ENCODE measurements around the gene ADA.
A peak's percentile ranks its signal among the peaks of the same experiment; 100 is the strongest.

The ADA gene

DNA sequence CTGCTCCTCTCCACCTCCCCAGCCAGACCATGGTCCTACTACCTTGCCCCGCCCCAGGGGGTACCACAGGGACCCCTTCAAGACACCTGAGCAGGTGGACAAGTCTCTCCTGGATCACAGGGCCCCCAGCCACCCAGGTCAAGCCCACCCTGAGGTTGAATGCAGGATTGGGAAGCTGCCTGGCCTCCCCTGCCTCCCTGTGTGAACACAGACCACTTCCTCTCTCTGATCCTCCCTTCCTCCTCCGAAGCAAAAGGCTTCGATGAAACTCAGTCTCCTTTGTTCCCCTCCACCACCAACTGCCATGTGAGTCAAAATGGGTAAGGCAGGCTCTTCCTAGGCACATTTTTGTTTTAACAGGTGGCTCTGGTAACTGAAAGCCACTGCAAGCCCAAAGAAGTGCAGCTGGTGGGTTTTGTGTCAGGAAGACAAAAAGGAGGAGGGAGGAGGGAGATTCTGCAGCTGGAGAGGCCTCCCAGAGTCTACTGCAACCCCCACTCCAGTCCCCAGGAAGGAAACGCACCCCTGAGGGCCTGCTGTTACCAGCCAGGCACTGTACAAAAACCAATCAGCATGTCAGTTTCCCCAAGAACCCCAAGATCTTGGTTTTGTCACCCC, 5.4 kb downstream of the ADA start:
- H3K4me1 ChIP-seq (ENCODE audit: control insufficient read depth, insufficient read depth, low read length) = peaks cover 22% of the 10 kb centered on the region
- no peaks in the 10 kb centered on the region for H3K36me3 ChIP-seq (ENCODE audit: control insufficient read depth, insufficient read depth, low read length)
- no peaks in the 10 kb centered on the region for H3K9me3 ChIP-seq (ENCODE audit: control insufficient read depth, insufficient read depth, low read length)
- DNase-seq (ENCODE audit: low read depth, low spot score) = no peak
- no peak overlapping the region for H3K27ac ChIP-seq (ENCODE audit: low read length)
- H3K4me3 ChIP-seq (ENCODE audit: low read length) = no peak overlapping the region
- no peaks in the 10 kb centered on the region for H3K27me3 ChIP-seq (ENCODE audit: control insufficient read depth, insufficient read depth, low read length)
- WGBS (ENCODE audit: insufficient coverage, insufficient read length) = no CpG with 5 or more reads among the region's 4 CpGs

DNA sequence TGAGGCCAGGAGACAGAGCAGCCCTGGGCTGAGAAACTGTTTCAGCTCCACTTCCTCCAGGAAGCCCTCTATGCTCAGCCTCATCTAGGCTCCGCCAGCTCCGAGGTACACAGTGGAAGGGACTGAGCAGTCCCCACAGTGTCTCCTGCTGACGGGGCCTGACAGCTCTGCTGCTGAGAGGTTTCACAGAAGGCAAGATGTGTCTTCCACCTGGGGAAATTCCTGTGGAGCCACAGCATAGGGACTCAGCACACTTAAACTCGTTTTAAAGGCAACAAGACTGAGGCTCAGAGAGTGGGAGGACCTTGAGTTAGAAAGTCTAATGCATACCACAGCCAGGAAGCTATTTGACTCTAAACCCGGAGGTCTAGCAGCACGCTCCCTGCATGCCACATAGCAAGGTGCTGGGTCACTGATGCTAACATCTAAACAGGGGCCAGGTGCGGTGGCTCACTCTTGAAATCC, 6.8 kb downstream of the ADA start:
- Histone ChIP-seq H3K27me3 (ENCODE audit: control insufficient read depth, insufficient read depth, low read length) (no peaks in the 10 kb centered on the region), H3K4me1 (ENCODE audit: control insufficient read depth, insufficient read depth, low read length) (peaks cover 19% of the 10 kb centered on the region), H3K9me3 (ENCODE audit: control insufficient read depth, insufficient read depth, low read length) (no peaks in the 10 kb centered on the region), H3K27ac (ENCODE audit: low read length) (no peak overlapping the region), H3K4me3 (ENCODE audit: low read length) (no peak overlapping the region), H3K36me3 (ENCODE audit: control insufficient read depth, insufficient read depth, low read length) (no peaks in the 10 kb centered on the region)
- WGBS (ENCODE audit: insufficient coverage, insufficient read length) = no CpG with 5 or more reads among the region's 7 CpGs
- no peak for DNase-seq (ENCODE audit: low read depth, low spot score)

DNA sequence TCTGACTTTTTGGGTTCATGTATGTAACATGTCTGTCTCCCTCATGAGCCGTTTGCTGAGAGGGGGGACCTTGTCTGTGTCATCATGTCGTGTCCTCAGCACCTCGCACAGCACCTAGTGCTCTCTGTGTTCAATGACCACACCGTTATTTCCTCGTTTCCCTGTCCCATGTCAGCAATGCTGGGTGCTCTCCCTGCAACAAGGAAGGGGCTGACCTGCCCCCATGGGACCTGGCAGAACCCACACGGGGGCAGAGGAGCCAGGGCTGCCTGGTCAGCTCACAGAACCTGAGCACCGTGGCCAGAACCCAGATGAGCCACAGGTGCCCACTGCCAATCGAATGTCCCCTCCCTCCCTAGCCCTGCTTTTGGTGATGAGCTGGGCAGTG, 7.3 kb downstream of the ADA start:
- Histone ChIP-seq H3K36me3 (ENCODE audit: control insufficient read depth, insufficient read depth, low read length) (no peaks in the 10 kb centered on the region), H3K27me3 (ENCODE audit: control insufficient read depth, insufficient read depth, low read length) (no peaks in the 10 kb centered on the region), H3K4me1 (ENCODE audit: control insufficient read depth, insufficient read depth, low read length) (peaks cover 19% of the 10 kb centered on the region), H3K27ac (ENCODE audit: low read length) (no peak overlapping the region), H3K4me3 (ENCODE audit: low read length) (no peak overlapping the region), H3K9me3 (ENCODE audit: control insufficient read depth, insufficient read depth, low read length) (no peaks in the 10 kb centered on the region)
- no peak for DNase-seq (ENCODE audit: low read depth, low spot score)
- no CpG with 5 or more reads among the region's 8 CpGs for WGBS (ENCODE audit: insufficient coverage, insufficient read length)

DNA sequence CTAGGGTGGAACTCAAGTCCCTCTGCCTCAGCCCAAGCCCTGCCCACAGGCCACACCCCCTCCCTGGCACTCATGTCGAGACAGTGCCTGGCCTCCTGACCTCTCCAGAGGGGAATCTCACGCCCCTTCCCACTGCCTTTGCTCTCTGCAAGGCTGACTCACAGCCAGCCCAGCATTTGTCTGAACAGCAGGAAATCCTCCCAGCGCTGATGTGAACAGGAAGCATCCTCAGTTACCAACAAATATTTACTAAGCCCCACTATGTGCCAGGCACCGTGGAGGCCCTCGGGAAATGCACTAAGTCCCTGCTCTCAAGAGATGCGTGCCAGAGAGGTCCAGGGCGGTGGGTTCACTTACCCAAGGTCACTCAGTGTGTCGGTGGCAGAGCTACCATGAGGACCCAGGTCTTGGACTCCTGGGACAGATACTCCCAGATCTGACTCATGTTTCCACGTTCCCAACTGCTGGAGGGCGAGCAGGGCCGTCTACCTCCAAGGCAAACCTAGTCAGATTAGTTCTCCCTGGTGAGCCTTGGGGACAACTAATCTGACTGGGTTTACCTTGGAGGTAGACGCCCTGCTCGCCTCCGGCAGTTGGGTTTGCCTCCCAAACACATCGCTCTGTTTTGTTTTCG, 7.8 kb downstream of the ADA start:
- Histone ChIP-seq H3K4me1 (ENCODE audit: control insufficient read depth, insufficient read depth, low read length) (peaks cover 19% of the 10 kb centered on the region), H3K9me3 (ENCODE audit: control insufficient read depth, insufficient read depth, low read length) (no peaks in the 10 kb centered on the region), H3K4me3 (ENCODE audit: low read length) (no peak overlapping the region), H3K27me3 (ENCODE audit: control insufficient read depth, insufficient read depth, low read length) (no peaks in the 10 kb centered on the region), H3K36me3 (ENCODE audit: control insufficient read depth, insufficient read depth, low read length) (no peaks in the 10 kb centered on the region), H3K27ac (ENCODE audit: low read length) (no peak overlapping the region)
- WGBS (ENCODE audit: insufficient coverage, insufficient read length) = no CpG with 5 or more reads among the region's 16 CpGs
- DNase-seq (ENCODE audit: low read depth, low spot score) = no peak

DNA sequence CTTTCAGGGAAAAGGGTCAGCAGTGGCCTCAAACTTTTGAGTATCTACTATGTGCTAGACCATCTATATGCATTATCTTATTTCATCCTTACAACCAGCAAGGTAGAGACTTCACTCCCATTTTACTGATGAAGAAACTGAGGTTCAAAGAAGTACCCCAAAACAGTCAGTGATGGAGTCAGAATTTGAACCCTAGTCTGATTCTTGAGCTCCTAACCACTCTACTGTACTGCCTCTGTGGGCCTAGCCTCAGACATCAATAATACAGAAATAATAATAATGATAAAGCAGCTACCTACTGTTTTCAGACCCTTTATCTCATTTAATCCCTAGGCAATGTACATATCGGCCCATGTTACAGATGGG, 8.4 kb downstream of the ADA start:
- H3K4me1 ChIP-seq (ENCODE audit: control insufficient read depth, insufficient read depth, low read length) = peaks cover 18% of the 10 kb centered on the region
- DNase-seq (ENCODE audit: low read depth, low spot score) = no peak
- no peak overlapping the region for H3K27ac ChIP-seq (ENCODE audit: low read length)
- no peaks in the 10 kb centered on the region for H3K9me3 ChIP-seq (ENCODE audit: control insufficient read depth, insufficient read depth, low read length)
- no peaks in the 10 kb centered on the region for H3K36me3 ChIP-seq (ENCODE audit: control insufficient read depth, insufficient read depth, low read length)
- no peak overlapping the region for H3K4me3 ChIP-seq (ENCODE audit: low read length)
- H3K27me3 ChIP-seq (ENCODE audit: control insufficient read depth, insufficient read depth, low read length) = no peaks in the 10 kb centered on the region
- WGBS (ENCODE audit: insufficient coverage, insufficient read length) = no CpG with 5 or more reads among the region's 1 CpG

DNA sequence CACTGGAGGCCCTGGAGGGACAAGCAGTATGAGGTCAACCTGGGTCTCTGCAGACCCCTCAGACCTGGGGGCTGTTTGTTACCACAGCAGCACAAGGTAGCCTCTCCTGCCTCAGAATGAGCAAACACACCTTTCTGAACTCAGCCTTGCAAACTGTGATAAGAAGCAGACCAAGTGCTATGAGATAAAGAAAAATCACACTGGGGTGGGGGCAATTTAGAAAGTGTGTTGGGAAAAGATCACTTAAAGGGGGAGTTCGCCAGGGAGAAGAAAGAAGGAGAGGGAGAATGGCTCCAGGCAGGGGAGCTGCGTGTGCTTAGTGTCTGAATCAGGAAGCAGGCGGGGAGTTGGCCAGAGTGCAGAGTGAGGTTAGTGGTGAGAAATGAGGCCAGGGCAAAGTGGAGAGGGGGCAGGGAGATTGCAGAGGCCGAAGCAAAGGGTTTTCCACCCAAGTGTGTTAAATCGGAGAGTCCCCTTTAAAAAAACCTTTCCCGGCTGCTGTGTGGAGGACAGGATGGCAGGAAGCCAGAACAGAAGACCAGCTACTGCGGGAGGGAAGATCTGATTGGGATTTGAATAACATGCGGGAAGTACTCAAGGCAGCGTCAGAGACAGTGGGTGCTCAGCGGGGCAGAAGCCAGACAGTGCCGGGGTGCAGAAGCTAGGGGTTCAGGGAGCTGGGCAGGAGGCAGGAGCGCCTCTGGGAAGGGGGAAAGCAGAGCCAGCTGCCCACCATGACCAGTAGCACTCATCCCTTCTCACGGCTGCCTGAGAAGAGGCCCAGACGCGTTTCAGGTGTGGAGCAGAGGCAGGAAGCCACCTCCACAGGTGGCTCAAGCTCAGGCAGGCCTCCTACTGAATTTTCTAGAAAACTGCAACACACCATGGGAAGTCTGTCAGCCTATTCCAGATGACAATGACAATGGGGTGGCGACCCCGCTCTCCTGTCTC, 9.0 kb downstream of the ADA start:
- H3K27me3 ChIP-seq (ENCODE audit: control insufficient read depth, insufficient read depth, low read length) = no peaks in the 10 kb centered on the region
- WGBS (ENCODE audit: insufficient coverage, insufficient read length) = no CpG with 5 or more reads among the region's 17 CpGs
- no peaks in the 10 kb centered on the region for H3K36me3 ChIP-seq (ENCODE audit: control insufficient read depth, insufficient read depth, low read length)
- H3K4me3 ChIP-seq (ENCODE audit: low read length) = no peak overlapping the region
- peaks cover 13% of the 10 kb centered on the region for H3K4me1 ChIP-seq (ENCODE audit: control insufficient read depth, insufficient read depth, low read length)
- peak overlapping the region; percentile 47 for H3K27ac ChIP-seq (ENCODE audit: low read length)
- DNase-seq (ENCODE audit: low read depth, low spot score) = no peak
- H3K9me3 ChIP-seq (ENCODE audit: control insufficient read depth, insufficient read depth, low read length) = no peaks in the 10 kb centered on the region

DNA sequence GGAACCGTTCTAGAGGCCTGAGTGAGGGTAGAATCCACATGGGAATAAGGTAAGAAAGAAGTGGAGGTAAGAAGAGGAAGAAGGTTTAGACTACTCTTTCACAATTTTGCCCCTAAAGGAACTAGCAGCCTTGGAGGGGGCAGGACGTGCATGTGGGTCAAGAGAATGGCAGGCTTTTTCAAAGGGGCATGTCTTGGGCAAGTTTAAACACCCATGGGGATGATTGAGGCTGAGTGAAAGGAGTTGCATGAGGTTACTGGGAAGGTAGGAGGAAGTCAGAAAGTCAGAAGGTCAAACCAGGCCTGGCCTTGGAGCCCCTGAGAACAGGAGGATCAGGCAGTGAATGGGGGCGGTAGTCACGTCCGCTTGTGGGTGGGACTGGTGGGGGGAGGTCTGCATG, 10.2 kb downstream of the ADA start:
- Histone ChIP-seq H3K27ac (ENCODE audit: low read length) (no peak overlapping the region), H3K27me3 (ENCODE audit: control insufficient read depth, insufficient read depth, low read length) (no peaks in the 10 kb centered on the region), H3K9me3 (ENCODE audit: control insufficient read depth, insufficient read depth, low read length) (no peaks in the 10 kb centered on the region), H3K36me3 (ENCODE audit: control insufficient read depth, insufficient read depth, low read length) (no peaks in the 10 kb centered on the region), H3K4me1 (ENCODE audit: control insufficient read depth, insufficient read depth, low read length) (peaks cover 13% of the 10 kb centered on the region), H3K4me3 (ENCODE audit: low read length) (no peak overlapping the region)
- no CpG with 5 or more reads among the region's 5 CpGs for WGBS (ENCODE audit: insufficient coverage, insufficient read length)
- no peak for DNase-seq (ENCODE audit: low read depth, low spot score)

DNA sequence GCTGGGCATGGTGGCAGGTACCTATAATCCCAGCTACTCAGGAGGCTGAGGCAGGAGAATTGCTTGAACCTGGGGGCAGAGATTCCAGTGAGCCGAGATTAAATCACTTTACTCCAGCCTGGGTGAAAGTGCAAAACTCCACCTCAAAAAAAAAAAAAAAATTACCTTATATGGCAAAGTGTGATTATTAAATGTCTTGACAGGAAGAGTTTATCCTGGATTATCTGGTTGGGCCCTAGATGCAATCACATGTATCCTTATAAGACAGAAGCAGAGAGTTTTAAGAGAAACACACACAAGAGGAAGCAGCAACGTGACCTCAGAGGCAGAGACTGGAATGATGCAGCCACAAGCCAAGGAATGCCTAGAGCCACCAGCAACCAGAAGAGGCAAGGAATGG, 11.0 kb downstream of the ADA start:
- no CpG with 5 or more reads among the region's 2 CpGs for WGBS (ENCODE audit: insufficient coverage, insufficient read length)
- H3K4me1 ChIP-seq (ENCODE audit: control insufficient read depth, insufficient read depth, low read length) = peaks cover 10% of the 10 kb centered on the region
- no peaks in the 10 kb centered on the region for H3K9me3 ChIP-seq (ENCODE audit: control insufficient read depth, insufficient read depth, low read length)
- H3K27ac ChIP-seq (ENCODE audit: low read length) = no peak overlapping the region
- no peaks in the 10 kb centered on the region for H3K36me3 ChIP-seq (ENCODE audit: control insufficient read depth, insufficient read depth, low read length)
- no peaks in the 10 kb centered on the region for H3K27me3 ChIP-seq (ENCODE audit: control insufficient read depth, insufficient read depth, low read length)
- no peak for DNase-seq (ENCODE audit: low read depth, low spot score)
- H3K4me3 ChIP-seq (ENCODE audit: low read length) = no peak overlapping the region

DNA sequence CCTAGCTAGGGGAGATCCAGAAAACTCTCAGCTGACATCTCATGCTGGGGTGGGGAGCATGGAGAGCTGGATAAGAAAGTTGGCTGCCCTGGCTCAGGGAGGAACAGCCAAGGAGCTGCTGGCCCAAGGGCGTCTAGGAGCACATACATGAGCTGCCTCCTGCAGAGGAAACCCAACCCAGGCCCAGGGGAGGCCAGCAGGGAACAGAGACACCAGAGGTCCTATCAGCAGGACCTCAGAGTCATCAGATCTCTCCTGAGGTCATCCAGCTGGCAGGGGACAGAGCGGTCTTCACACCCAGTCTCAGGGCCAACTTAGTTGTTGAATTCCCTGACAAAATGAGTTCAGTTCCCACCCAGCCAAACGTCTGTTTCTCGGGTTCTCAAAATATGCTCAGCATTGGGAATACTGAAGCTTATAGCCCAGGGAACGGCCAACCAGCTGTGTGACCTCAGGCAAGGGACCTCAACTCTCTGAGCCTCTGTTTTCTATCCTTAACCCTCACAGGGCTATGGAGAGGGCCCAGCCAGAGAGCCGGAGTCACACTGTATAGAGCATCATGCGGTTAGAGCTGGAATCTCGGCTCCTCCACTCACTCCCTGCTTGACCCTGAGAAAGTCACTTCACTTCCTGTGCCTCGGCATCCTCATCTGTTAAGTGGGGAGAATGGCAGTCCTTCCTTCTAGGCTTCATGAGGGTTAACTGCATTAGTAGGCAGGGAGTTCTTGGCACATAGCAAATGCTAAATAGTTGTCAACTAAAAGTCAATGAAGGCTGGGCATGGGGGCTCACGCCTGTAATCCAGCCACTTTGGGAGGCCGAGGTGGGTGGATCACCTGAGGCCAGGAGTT, 13.8 kb downstream of the ADA start:
- Histone ChIP-seq H3K27ac (ENCODE audit: low read length) (no peak overlapping the region), H3K9me3 (ENCODE audit: control insufficient read depth, insufficient read depth, low read length) (no peaks in the 10 kb centered on the region), H3K4me1 (ENCODE audit: control insufficient read depth, insufficient read depth, low read length) (peaks cover 4% of the 10 kb centered on the region; the same call in 1 of the 2 replicates), H3K36me3 (ENCODE audit: control insufficient read depth, insufficient read depth, low read length) (no peaks in the 10 kb centered on the region), H3K4me3 (ENCODE audit: low read length) (no peak overlapping the region), H3K27me3 (ENCODE audit: control insufficient read depth, insufficient read depth, low read length) (no peaks in the 10 kb centered on the region)
- WGBS (ENCODE audit: insufficient coverage, insufficient read length) = no CpG with 5 or more reads among the region's 11 CpGs
- no peak for DNase-seq (ENCODE audit: low read depth, low spot score)

DNA sequence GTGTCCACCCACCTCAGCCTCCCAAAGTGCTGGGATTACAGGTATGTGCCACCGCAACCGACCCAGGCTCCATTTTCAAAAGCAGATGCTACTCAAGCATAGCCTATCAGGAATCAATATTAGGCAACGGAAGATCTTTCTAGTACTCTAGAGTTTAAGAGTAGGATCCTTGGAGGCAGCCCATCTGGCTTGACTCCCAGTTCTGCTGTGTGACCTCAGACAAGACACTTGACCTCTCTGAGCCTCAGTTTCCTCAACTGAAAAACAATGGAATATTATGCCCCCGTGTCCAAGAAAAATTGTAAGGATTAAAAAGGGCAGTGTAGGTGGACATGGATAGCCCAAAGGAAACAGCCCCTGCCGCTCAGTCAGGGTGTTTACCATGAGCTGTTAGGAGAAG, 14.5 kb downstream of the ADA start:
- no peaks in the 10 kb centered on the region for H3K9me3 ChIP-seq (ENCODE audit: control insufficient read depth, insufficient read depth, low read length)
- H3K36me3 ChIP-seq (ENCODE audit: control insufficient read depth, insufficient read depth, low read length) = no peaks in the 10 kb centered on the region
- no peak for DNase-seq (ENCODE audit: low read depth, low spot score)
- WGBS (ENCODE audit: insufficient coverage, insufficient read length) = no CpG with 5 or more reads among the region's 5 CpGs
- H3K4me3 ChIP-seq (ENCODE audit: low read length) = no peak overlapping the region
- H3K27ac ChIP-seq (ENCODE audit: low read length) = no peak overlapping the region
- H3K27me3 ChIP-seq (ENCODE audit: control insufficient read depth, insufficient read depth, low read length) = no peaks in the 10 kb centered on the region
- 0 out of 2 replicates have a peak, but pooled peaks cover under 1% of the 10 kb centered on the region for H3K4me1 ChIP-seq (ENCODE audit: control insufficient read depth, insufficient read depth, low read length)

Data from iPS DF 6.9 (cell line).